ENCODE measurements around the gene ATMIN. TPM values are rescaled to one million over a fixed set of nuclear protein-coding genes. Genes with fewer than 3 reads are reported as not detected.

Gene ATMIN
- 10 to 100 TPM; 24.8 to 27.3 TPM for total RNA-seq
- long read RNA-seq, donor 1, full-length matches to known transcripts, result 15 of 17 reads
- long read RNA-seq, donor 1, partial matches to known transcripts, result 0 of 17 reads
- long read RNA-seq, donor 1, other reads (novel, unspliced or antisense), result 2 of 17 reads
- long read RNA-seq, donor 2, full-length matches to known transcripts, result 7 of 17 reads
- long read RNA-seq, donor 2, partial matches to known transcripts, result 8 of 17 reads
- long read RNA-seq, donor 2, other reads (novel, unspliced or antisense), result 2 of 17 reads

GRCh38 chr16:81035398-81035974 lies at the start of gene ATMIN:
ATMIN (plus strand) TSS chr16:81035842; CDS start chr16:81035871, 29 bp downstream.
- DNase-seq (ENCODE audit: low spot score), result peak; percentile 95
- intact Hi-C loops (cut with DNase I), result loop anchor here in 1 of 2 donors (10.0 kb wide), 1 partner anchor 59 kb away; the partner anchor contains the start of gene GCSH

GRCh38 chr16:80986557-80986956 lies 49.1 kb upstream of the ATMIN start:
- no peak for DNase-seq (ENCODE audit: low spot score)
- intact Hi-C loops (cut with DNase I), result no loop called here

- DNase-seq (ENCODE audit: low spot score), result no peak
- intact Hi-C loops (cut with DNase I), result no loop called here
Measured at GRCh38 chr16:80988756-80989155, 46.9 kb upstream of the ATMIN start.

GRCh38 chr16:80989801-80990200 lies 45.8 kb upstream of the ATMIN start:
- intact Hi-C loops (cut with DNase I), result no loop called here
- no peak for DNase-seq (ENCODE audit: low spot score)

GRCh38 chr16:80990577-80990976 lies 45.1 kb upstream of the ATMIN start:
- DNase-seq (ENCODE audit: low spot score), result no peak
- intact Hi-C loops (cut with DNase I), result no loop called here

- intact Hi-C loops (cut with DNase I), result no loop called here
Measured at GRCh38 chr16:80990978-80991377, 44.7 kb upstream of the ATMIN start.

GRCh38 chr16:80991792-80992430 lies 43.7 kb upstream of the ATMIN start:
- intact Hi-C loops (cut with DNase I), result no loop called here
- no peak for DNase-seq (ENCODE audit: low spot score)

More at GRCh38 chr16:80990978-80991377, 44.7 kb upstream of the ATMIN start:
- no peak for DNase-seq (ENCODE audit: low spot score)

GRCh38 chr16:80992676-80993293 lies 42.9 kb upstream of the ATMIN start:
- intact Hi-C loops (cut with DNase I), result no loop called here
- no peak for DNase-seq (ENCODE audit: low spot score)

- intact Hi-C loops (cut with DNase I), result no loop called here
- DNase-seq (ENCODE audit: low spot score), result no peak
Measured at GRCh38 chr16:80993307-80993706, 42.3 kb upstream of the ATMIN start.

GRCh38 chr16:80993834-80994233 lies 41.8 kb upstream of the ATMIN start:
- no peak for DNase-seq (ENCODE audit: low spot score)
- intact Hi-C loops (cut with DNase I), result no loop called here

- intact Hi-C loops (cut with DNase I), result no loop called here
- no peak for DNase-seq (ENCODE audit: low spot score)
Measured at GRCh38 chr16:80994451-80994850, 41.2 kb upstream of the ATMIN start.

GRCh38 chr16:80996688-80997138 lies 38.9 kb upstream of the ATMIN start:
- intact Hi-C loops (cut with DNase I), result no loop called here

GRCh38 chr16:80997139-80997798 lies 38.4 kb upstream of the ATMIN start:
- intact Hi-C loops (cut with DNase I), result no loop called here
- no peak for DNase-seq (ENCODE audit: low spot score)

More at GRCh38 chr16:80996688-80997138, 38.9 kb upstream of the ATMIN start:
- DNase-seq (ENCODE audit: low spot score), result no peak

- DNase-seq (ENCODE audit: low spot score), result no peak
- intact Hi-C loops (cut with DNase I), result no loop called here
Measured at GRCh38 chr16:80997964-80998620, 37.5 kb upstream of the ATMIN start.

GRCh38 chr16:81000873-81001272 lies 34.8 kb upstream of the ATMIN start:
- intact Hi-C loops (cut with DNase I), result loop anchor here in 1 of 2 donors (10.0 kb wide), 1 partner anchor 74 kb away; the partner anchor contains the start of gene C16orf46
- DNase-seq (ENCODE audit: low spot score), result no peak

- no peak for DNase-seq (ENCODE audit: low spot score)
- intact Hi-C loops (cut with DNase I), result loop anchor here in 1 of 2 donors (10.0 kb wide), 1 partner anchor 73 kb away; the partner anchor contains the start of gene C16orf46
Measured at GRCh38 chr16:81001330-81001729, 34.3 kb upstream of the ATMIN start.

- intact Hi-C loops (cut with DNase I), result loop anchor here in 1 of 2 donors (10.0 kb wide), 1 partner anchor 72 kb away; the partner anchor contains the start of gene C16orf46
- no peak for DNase-seq (ENCODE audit: low spot score)
Measured at GRCh38 chr16:81003064-81003463, 32.6 kb upstream of the ATMIN start.

GRCh38 chr16:81003610-81004460 lies 31.8 kb upstream of the ATMIN start:
- intact Hi-C loops (cut with DNase I), result loop anchor here in 1 of 2 donors (10.0 kb wide), 1 partner anchor 71 kb away; the partner anchor contains the start of gene C16orf46
- no peak for DNase-seq (ENCODE audit: low spot score)

Measured in posterior vena cava (tissue), 2 donors.